HG03469 (cell line): ENCODE measurements around the gene DSC3.
"Not testable (repeated sequence)": the region's sequence is repeated elsewhere in the genome, so short reads cannot be mapped to it uniquely, and the experiment has no call there.

Experiments
- ATAC-seq: cut with Tn5 transposase; IDR thresholded peaks from one replicate; pipeline ENCODE4 v1.9.1; 2021; ENCODE audit warnings: mild to moderate bottlenecking, moderate library complexity, moderate number of reproducible peaks; ENCODE audit not compliant: unreplicated experiment

DSC3 gene

DNA sequence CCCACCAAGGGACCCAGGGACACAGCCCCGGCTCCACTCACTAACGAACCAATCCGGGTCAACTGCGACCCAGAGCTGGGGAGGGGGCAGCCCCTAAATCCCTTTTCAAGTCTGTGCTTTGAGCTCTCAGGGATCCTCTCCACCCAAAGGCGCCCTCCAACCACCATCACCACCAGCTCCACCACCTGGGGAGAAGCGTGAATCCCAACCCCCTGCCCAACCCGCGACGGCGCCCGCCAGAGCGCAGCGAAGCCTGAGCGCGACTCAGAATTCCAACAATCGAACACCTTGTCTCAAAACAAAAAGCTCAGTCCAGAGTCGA, 497 bp downstream of the DSC3 start:
- no peak for ATAC-seq

GRCh38 chr18:31041271-31042083, 1.1 kb downstream of the DSC3 start:
- ATAC-seq: no peak

GRCh38 chr18:31040686-31041270, 1.8 kb downstream of the DSC3 start:
- ATAC-seq: no peak

GRCh38 chr18:31039426-31039825, 3.1 kb downstream of the DSC3 start:
- ATAC-seq: no peak

GRCh38 chr18:31037686-31038085, 4.9 kb downstream of the DSC3 start:
- not testable (repeated sequence) for ATAC-seq

DNA sequence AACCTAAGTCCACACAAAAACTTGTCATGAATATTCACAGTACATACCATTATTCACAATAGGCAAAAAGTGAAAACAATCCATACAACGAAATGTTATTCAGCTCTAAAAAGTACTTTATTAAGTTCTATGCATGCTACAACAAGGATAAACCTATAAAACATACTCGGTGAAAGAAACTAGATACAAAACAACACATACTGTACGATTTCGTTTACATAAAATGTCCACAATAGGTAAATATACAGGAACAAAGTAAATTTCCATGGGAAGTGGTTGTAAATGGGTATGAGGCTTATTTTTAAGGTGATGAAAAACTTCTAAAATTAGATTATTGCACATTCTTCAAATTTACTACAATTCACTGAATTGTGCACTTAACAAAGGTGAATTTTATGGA, 8.0 kb downstream of the DSC3 start:
- no peak for ATAC-seq

GRCh38 chr18:31030574-31031278, 11.8 kb downstream of the DSC3 start:
- no peak for ATAC-seq

DNA sequence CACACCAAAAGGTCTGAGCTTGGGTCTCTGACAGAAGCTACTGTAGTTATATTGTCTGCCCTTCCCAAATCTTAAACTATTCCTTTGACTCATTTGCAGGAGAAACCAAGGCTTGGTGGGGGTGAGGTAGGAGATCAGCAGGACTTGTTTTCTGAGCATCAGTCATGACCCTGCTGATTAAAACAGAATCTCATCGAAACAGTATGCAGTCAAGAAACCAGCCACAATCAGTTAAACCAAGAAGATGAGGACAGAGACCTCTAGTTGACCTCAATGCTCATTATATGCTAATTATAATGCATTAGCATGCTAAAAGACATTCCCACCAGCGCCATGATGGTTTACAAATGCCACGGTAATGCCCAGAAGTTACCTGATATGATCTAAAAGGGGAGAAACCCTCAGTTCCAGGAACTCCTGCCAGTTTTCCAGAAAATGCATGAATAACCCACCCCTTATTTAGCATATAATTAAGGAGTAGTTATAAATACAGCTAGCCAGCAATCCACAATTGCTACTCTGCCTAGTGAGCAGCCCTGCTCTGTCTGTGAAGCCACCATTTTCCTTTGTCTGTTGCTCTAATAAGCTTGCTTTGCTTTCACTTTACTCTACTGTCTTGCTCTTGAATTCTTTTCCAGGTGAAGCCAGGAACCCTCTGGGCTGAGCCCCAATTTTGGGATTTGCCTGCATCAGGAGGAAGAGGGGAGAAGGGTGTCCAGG, 26.7 kb downstream of the DSC3 start:
- ATAC-seq: no peak

GRCh38 chr18:31011455-31011854, 31.1 kb downstream of the DSC3 start:
- ATAC-seq: not testable (repeated sequence)

- ATAC-seq: no peak
Observed at GRCh38 chr18:31010601-31011000, 31.9 kb downstream of the DSC3 start.

- no peak for ATAC-seq
Observed at GRCh38 chr18:30999887-31000628, 42.5 kb downstream of the DSC3 start.

- ATAC-seq: no peak
Observed at GRCh38 chr18:30999186-30999585, 43.4 kb downstream of the DSC3 start.

DNA sequence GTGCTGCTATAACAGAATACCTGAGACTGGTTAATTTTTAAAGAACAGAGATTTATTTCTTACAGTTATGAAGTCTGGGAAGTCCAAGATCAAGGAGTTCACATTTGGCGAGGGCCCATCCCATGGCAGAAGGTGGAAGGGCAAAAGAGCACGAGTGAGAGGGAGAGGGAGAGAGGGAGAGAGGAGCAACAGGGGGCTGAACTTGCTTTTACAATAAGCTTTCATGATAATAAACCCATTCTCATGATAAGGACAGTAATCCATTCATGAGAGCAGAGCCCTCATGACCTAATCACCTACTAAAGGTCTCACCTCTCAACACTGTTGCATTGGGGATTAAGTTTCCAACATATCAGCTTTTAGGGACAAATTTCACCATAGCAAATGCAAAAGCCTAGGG, 45.3 kb downstream of the DSC3 start:
- no peak for ATAC-seq

GRCh38 chr18:30992231-30992630, 50.3 kb downstream of the DSC3 start:
- no peak for ATAC-seq

GRCh38 chr18:30991397-30991796, 51.1 kb downstream of the DSC3 start:
- ATAC-seq: no peak

DNA sequence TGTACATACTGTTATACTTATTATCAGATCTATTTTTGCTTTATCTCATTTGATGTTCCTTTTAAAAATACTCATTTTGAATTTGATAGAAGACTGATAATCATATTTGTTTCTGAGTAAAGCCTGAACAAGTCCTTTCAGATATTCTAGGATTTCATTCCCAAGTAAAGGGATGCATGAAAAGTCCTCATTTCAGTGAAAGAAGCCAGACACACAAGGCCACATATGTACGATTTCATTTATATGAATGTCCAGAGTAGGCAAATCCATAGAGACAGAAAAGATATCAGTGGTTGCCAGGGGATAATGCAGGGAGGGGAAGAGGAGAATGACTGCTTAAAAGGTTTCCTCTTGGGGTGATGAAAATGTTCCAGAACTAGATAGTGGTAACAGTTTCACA, 53.4 kb downstream of the DSC3 start:
- no peak for ATAC-seq

GRCh38 chr18:30988440-30988839, 54.1 kb downstream of the DSC3 start:
- no peak for ATAC-seq

GRCh38 chr18:30987467-30988241, 54.9 kb downstream of the DSC3 start:
- ATAC-seq: no peak

DNA sequence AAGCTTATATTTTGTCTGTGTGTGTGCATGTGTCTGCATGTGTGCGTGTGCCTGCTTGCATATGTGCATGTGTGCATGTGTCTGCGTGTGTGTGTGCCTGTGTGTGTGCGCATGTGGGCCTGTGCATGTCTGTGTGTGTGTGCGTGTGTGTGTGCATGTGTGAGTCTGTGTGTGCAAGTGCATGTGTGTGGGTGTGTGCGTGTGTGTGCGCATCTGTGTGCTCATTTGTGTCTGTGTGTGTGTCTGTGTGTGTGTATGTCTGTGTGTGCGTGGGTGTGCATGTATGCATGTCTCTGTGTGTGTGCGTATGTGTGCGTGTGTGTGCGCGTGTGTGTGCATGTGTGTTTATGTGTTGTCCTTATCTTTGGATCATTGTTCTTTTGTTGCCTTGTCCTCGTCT, 56.8 kb downstream of the DSC3 start:
- ATAC-seq: no peak
